DMS53 treated with DMSO at 0.1 percent for 48 hours (cell line): Measurements from ENCODE around the gene SLC22A23.
"Not testable (repeated sequence)": the region's sequence is repeated elsewhere in the genome, so short reads cannot be mapped to it uniquely, and the experiment has no call there.

Experiments
- DNase-seq: peaks from one replicate; lab custom pipeline; 2025; ENCODE audit not compliant: unreplicated experiment; lab: John Stamatoyannopoulos, UW

Gene SLC22A23

GRCh38 chr6:3389390-3390167, 67.3 kb downstream of the SLC22A23 start:
- no peak for DNase-seq

GRCh38 chr6:3388786-3389185, 68.1 kb downstream of the SLC22A23 start:
- no peak for DNase-seq

- DNase-seq: no peak
These were observed 70.4 kb downstream of the SLC22A23 start for GRCh38 chr6:3386374-3386857.

- no peak for DNase-seq
These were observed 71.1 kb downstream of the SLC22A23 start for GRCh38 chr6:3385660-3386151.

- not testable (repeated sequence) for DNase-seq
These were observed 71.7 kb downstream of the SLC22A23 start for GRCh38 chr6:3385181-3385580.

- no peak for DNase-seq
These were observed 72.4 kb downstream of the SLC22A23 start for GRCh38 chr6:3384241-3385143.

GRCh38 chr6:3383525-3383924, 73.3 kb downstream of the SLC22A23 start:
- DNase-seq: no peak

- DNase-seq: no peak
These were observed 74.2 kb downstream of the SLC22A23 start for GRCh38 chr6:3382326-3383279.

GRCh38 chr6:3381233-3381921, 75.5 kb downstream of the SLC22A23 start:
- no peak for DNase-seq

GRCh38 chr6:3380344-3381232, 76.3 kb downstream of the SLC22A23 start:
- DNase-seq: peak; percentile 54

GRCh38 chr6:3379482-3380060, 77.3 kb downstream of the SLC22A23 start:
- DNase-seq: no peak

- DNase-seq: not testable (repeated sequence)
These were observed 78.0 kb downstream of the SLC22A23 start for GRCh38 chr6:3378808-3379207.

GRCh38 chr6:3378398-3378782, 78.5 kb downstream of the SLC22A23 start:
- DNase-seq: not testable (repeated sequence)

- DNase-seq: no peak
These were observed 79.1 kb downstream of the SLC22A23 start for GRCh38 chr6:3377536-3378397.

- DNase-seq: no peak
These were observed 79.8 kb downstream of the SLC22A23 start for GRCh38 chr6:3376893-3377535.

GRCh38 chr6:3376064-3376463, 80.8 kb downstream of the SLC22A23 start:
- DNase-seq: no peak

GRCh38 chr6:3373597-3374203, 83.2 kb downstream of the SLC22A23 start:
- no peak for DNase-seq
